Spleen (tissue), 7 donors: ENCODE results near the gene GALNT13.

Experiments used
- POLR2AphosphoS5 ChIP-seq, 3 donors: sonication (generic); formaldehyde crosslinking; IDR thresholded peaks; one replicate each; pipeline ENCODE4 v1.5.1; 2017; ENCODE audit warnings: antibody characterized with exemption in 3 of 3
- TF ChIP-seq, protein P1 (sequence below), 11 experiments: fragments of 200-600 bp in 7 of 11; fragments of 450-650 bp in 4 of 11; sonication (generic) in 4 of 11; IDR thresholded peaks in 8 of 11; conservative IDR thresholded peaks in 3 of 11; 1 replicate in 7 of 11; 2 replicates in 4 of 11; pipeline versions ENCODE4 v1.4.0 to v1.8.0; 2016 to 2021; ENCODE audit warnings: antibody characterized with exemption in 11 of 11, inconsistent platforms in 4 of 11, mild to moderate bottlenecking in 1 of 11
- donor health status: DM: no; HTN: no; CAD: no; lungs with moderate emphysema.
- donor health status: DM: no; HTN: no; CAD: no.
- donor health status: DM: no; HTN: no; CAD: no.

GRCh38 chr2:154386186-154386585 is 514.5 kb downstream of the GALNT13 start:
- TF ChIP-seq, protein P1, sequence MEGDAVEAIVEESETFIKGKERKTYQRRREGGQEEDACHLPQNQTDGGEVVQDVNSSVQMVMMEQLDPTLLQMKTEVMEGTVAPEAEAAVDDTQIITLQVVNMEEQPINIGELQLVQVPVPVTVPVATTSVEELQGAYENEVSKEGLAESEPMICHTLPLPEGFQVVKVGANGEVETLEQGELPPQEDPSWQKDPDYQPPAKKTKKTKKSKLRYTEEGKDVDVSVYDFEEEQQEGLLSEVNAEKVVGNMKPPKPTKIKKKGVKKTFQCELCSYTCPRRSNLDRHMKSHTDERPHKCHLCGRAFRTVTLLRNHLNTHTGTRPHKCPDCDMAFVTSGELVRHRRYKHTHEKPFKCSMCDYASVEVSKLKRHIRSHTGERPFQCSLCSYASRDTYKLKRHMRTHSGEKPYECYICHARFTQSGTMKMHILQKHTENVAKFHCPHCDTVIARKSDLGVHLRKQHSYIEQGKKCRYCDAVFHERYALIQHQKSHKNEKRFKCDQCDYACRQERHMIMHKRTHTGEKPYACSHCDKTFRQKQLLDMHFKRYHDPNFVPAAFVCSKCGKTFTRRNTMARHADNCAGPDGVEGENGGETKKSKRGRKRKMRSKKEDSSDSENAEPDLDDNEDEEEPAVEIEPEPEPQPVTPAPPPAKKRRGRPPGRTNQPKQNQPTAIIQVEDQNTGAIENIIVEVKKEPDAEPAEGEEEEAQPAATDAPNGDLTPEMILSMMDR (IDR thresholded peaks at IDR 0.05 in 8 of 11, conservative IDR thresholded peaks at IDR 0.05 in 3 of 11) = no peak
- no peak for TF ChIP-seq POLR2AphosphoS5 (IDR thresholded peaks at IDR 0.05)
